HG03520 (cell line): ENCODE data around the gene AFG3L2.

Experiments used
- ATAC-seq: cut with Tn5 transposase; IDR thresholded peaks from one replicate; pipeline ENCODE4 v1.9.1; 2021; ENCODE audit warnings: mild to moderate bottlenecking, moderate library complexity; ENCODE audit not compliant: unreplicated experiment

The AFG3L2 gene

DNA sequence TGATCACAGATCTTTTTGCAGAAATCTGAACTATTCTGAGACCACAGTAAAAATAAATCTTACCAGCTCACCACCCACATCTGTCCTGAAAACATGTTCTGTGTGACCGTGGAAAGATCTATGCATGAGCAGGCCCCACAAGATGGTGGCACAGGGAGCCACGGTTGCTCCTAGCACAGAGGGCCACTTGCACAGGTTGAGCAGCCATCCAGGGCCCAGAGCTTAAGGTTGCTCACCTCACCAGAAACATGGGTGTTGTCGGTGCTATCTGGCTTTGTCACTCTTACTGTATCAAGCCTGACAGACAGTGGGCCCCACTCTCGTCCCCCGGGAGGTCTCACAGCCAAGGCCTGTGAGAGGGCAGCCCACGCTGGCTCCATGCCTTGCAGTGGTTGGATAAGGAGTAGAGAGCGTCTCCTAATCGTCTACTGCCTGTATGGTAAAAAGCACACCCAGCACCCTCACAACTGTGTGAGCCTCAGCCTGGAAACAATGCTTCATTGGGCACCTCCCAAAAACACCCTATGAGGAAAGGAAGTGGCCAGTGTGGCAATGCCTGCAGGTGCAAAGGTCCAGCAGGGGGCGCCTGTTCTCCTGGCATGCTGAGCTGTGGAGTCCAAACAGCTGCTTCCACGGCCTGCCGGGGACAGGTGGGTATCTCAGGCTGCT, 49.4 kb downstream of the AFG3L2 start:
- ATAC-seq = no peak

DNA sequence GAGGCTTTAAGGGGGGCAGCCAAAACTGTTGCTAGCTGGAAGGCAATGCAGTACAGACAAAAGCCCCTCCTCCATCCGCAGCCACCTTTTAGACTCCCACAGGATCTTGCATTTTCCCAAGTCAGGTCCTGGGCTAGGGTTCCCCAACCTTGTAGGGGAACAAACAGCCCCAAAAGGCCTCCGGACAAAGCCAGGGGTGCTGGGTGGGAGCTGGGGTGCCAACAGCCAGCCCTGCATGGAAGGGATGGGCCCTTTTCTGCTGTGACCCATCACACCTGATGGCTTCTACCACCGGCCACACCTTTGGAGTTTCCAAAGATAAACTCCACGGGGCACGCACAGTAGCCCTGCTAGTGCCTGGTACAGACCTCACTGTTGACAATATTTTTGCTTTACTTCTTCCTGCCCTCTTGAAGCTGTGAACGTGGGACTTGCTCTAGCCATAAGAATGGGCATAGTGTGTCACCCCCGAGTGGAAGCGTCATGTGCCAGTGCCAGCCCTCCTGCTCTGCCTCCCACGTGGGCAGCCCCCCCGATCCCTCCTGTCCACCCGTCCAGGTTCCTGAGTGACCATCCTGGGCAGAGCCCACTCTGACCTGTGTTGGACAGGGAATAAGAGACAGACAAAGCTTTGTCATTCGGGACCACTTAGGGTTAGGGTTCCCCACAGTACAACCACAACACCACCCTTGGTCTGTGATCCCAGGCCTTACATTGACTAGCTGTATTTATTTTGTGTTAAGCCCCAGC, 50.1 kb downstream of the AFG3L2 start:
- ATAC-seq = no peak

DNA sequence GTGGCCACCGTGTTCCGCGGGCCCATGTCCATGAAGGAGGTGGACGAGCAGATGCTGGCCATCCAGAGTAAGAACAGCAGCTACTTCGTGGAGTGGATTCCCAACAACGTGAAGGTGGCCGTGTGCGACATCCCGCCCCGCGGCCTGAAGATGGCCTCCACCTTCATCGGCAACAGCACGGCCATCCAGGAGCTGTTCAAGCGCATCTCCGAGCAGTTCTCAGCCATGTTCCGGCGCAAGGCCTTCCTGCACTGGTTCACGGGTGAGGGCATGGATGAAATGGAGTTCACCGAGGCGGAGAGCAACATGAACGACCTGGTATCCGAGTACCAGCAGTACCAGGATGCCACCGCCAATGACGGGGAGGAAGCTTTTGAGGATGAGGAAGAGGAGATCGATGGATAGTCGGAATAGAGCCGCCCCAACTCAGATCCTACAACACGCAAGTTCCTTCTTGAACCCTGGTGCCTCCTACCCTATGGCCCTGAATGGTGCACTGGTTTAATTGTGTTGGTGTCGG, 51.2 kb downstream of the AFG3L2 start:
- ATAC-seq = no peak

DNA sequence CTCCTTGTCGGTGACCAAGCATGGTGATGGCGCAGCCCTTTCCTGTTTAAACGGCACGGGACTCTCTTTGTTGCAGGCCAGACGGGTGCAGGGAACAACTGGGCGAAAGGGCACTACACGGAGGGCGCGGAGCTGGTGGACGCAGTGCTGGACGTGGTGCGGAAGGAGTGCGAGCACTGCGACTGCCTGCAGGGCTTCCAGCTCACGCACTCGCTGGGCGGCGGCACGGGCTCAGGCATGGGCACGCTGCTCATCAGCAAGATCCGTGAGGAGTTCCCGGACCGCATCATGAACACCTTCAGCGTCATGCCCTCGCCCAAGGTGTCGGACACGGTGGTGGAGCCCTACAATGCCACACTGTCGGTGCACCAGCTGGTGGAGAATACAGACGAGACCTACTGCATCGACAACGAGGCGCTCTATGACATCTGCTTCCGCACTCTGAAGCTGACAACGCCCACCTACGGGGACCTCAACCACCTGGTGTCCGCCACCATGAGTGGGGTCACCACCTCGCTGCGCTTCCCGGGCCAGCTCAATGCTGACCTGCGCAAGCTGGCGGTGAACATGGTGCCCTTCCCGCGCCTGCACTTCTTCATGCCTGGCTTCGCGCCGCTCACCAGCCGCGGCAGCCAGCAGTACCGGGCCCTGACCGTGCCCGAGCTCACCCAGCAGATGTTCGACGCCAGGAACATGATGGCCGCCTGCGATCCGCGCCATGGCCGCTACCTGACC, 51.9 kb downstream of the AFG3L2 start:
- no peak for ATAC-seq

DNA sequence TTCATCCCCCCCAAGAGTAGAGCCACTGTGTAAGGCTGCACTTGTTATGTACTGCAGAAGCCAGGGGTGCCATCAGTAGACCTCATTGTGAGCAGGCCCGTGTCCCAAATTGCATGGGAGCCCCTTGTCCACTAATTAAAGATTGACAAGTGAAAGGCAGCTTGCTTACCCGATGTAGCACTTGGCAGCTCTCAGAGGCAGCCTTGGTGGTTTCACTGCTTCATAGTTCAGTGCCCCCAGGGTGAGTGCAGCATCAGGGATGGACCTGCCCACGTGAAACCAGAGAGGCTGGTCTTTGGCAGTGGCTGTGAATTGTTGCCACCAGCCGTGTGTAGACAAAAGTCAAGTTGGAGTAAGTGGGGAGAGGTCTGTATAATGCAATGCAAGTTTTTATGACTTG, 55.7 kb downstream of the AFG3L2 start:
- no peak for ATAC-seq

DNA sequence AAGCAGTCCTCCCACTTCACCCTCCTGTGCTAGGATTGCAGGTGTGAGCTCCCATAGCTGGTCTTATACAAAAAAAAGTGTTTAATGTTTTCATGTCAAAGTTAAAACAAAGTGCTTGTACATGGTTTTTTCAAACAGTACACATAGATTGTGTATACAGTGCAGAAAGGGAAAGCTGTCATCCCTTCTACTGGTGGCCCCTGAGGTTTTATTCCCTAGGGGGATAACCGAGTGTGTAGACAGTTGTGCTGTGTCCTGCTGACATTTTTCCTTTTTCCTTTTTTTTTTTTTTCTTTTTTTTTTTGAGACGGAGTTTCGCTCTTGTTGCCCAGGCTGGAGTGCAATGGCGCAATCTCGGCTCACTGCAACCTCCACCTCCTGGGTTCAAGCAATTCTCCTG, 58.2 kb downstream of the AFG3L2 start:
- ATAC-seq = no peak

DNA sequence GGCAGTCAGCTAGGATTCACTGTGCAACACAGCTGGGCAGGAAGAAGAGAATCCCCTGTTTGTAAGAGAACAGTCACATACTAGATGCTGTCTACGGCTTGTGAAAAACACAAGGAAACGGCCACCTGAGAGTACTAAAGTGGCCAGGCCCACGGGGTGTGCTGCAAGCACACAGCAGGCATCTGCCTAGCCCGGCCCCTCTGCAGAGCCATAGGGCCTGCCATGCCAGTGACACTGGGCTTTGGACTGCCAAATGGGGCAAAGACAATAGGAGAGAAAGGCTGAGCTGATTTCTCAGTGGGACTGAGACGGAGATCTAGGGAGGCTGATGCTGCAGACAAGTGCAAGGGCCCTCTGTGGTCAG, 58.7 kb downstream of the AFG3L2 start:
- ATAC-seq = no peak

DNA sequence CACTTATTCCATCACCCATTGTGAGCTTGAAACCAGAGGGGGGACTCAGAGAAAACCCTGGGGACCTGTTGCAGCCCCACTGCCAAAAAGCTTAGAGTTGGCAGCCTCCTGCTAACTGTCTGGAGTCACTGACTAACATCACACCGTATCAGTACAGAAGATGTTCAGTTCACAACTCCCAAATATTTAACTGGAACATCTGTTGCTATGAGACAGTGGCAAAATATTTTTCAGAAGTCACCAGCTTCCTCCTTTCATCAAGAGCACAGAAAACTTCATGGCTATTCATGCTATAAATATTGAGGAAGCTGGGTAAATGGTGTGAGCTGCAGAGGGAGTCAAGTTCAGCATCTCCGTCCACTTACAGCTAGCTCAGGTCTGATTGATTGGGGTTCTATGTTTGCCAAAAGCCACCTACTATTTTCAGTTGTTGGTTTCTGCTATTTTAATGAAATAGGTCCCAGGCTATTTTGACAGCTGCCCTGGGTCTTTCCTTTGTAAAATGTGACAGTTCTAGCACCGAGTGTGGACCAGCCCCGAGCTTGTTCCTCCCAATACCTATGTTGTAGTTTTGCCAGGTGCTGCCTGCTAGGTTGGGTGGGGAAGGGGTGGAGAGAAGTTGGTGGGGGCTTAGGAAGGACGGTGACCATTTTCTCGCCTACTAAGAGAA, 59.2 kb downstream of the AFG3L2 start:
- no peak for ATAC-seq

DNA sequence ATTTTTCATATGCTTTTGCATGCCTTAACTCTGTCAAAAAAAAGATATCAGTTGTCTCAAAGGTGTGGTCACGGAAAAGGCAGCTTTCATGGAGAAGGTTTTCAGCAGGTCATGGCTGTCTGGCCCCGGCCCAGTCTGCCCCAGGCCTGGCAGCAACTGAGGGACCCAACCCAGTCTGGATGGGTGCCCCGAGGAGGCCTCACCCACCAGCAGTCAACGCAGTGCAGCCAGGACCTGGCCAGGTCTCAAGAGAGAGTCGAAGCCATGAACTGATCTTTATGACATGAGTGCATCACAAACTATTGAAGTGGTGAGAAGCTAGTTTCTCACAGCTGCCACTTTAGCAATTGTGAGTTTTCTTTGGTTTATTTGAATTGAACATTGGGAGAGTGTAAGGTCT, 61.1 kb downstream of the AFG3L2 start:
- no peak for ATAC-seq

DNA sequence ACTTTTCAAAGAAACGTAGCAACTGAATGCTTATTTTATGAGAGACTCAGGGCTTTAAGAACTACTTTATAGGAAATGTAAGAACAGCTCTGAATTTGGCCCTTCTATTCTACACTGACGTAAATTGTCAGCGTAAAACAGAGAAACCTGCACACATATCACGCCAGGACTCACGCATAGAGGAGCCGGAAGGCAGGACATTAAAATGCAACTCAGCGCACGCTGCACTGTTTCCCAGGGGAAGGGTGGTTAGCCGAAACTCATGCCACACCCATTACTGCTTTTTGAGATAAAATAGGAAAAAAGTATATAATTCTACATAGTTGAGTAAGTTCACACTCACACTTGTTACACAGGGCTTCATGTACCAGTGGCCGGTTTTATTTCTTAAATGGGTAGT, 61.5 kb downstream of the AFG3L2 start:
- ATAC-seq = no peak

DNA sequence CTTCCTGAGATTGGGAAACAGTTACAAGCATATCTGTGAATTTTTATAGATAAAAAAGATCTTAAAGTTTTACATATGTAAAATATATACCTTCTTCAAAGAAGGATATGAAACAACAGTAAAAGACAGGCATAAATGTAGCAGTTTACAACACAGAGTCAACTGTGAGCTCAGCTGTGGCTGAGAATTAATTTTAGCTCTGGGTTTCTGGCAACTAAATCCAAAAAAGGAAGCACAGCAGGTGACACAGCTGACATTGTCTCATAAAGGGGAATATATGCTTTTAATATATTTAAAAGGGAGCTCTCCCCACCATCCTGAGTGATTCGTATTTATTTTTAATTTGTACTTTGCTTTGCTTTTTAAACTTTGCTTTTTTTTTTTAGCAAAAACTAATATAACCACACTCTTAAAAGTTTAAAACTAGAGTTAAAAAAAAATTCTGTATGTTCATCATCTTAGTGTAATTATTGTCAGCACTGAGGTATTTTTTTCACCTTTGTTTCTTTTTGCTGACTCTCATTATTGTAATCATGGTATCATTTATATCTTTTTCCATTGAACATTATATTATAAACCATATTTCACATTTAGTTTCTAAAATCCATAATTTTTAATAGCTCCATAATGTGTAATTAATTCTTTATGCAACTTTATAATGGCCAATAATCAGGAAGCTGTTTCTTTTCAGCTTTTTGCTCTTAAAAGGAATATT, 62.3 kb downstream of the AFG3L2 start:
- no peak for ATAC-seq

DNA sequence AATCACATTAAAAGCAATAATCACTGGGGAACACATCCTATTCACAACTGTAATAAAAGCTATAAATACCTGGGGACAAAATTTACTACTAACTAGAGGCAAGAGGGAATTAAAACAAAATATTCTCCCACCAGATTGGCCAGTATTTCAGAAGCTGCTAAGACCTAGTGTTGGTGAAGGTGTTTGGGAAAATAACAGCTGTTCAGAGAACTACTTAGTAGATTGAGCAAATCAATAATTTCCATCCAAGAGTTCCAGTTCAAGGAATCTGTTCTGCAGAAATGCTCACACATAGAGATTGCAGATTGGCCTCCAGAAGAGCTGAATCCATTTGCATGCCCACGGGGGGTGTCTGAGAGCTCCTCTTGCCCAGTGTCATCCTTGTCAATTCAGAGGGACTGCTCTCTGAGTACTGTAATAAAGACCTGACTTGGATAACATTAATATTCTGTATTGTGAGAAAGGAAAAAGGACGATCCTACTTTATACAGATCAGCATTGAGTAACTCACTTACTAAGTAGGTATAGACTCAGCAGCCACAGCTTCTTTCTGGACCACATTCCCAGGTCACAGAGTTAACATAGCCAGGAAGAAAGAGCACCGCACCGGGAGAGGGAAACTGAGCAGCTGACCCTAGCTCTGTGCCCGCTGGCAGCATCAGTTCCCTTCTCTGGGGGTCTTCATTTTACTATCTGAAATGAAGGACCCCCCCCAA, 63.3 kb downstream of the AFG3L2 start:
- ATAC-seq = no peak

DNA sequence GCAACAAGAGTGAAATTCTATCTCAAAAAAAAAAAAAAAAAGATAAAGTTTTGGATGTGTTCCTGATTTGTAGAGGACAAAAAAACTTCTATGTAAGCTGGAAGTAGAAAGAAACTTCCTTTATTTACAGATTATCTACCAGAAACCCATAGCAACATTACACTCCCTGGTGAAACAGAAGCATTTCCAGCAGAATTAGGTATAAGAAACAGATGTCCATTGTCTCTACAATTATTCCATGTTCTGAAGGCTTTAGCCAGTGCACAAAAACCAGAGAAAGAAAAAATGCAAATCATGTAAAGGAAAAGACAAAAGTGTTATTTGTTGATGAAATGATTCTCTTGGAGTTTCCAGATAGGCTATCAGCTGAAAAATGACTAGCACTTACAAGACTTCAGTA, 64.1 kb downstream of the AFG3L2 start:
- no peak for ATAC-seq

DNA sequence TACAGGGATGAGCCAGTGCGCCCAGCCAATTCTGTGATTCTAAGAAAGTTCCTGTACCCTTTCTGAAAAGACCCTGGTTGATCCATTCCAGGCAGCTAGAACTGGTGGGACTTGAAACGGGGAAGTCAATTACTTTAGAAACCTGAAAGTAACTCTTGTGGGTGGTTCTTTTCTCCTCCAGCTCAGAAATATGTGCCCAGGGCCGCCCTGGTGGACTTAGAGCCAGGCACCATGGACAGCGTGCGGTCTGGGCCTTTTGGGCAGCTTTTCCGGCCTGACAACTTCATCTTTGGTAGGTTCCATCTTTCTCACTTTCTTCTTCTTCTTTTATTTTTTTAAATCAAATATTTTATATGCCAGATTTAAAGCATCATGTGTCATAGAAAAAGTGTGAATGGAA, 66.3 kb downstream of the AFG3L2 start:
- no peak for ATAC-seq

DNA sequence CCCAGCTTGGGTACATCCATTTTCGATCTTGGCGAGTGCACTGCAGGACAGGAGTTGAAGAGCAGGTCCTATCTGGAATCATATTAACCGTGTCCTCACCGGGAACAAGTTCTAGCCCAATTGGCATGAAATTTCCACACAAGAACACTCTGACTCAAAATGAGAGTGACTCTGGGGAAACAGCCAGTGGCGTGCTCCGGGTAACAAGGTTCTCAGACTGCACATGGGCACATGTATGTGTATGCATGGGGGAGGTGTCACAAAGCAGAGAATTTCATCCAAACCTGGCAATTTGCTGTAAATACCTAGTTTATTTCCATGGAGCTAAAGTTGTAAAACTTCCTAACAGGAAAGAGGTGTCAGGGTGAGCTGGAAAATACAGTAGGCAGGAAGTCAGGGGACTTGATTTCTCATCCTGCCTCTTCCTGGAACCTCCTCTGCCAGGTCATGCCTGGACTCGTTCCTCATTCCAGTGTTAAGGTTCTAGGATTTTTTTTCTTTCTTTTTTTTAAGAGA, 67.3 kb downstream of the AFG3L2 start:
- ATAC-seq = no peak

DNA sequence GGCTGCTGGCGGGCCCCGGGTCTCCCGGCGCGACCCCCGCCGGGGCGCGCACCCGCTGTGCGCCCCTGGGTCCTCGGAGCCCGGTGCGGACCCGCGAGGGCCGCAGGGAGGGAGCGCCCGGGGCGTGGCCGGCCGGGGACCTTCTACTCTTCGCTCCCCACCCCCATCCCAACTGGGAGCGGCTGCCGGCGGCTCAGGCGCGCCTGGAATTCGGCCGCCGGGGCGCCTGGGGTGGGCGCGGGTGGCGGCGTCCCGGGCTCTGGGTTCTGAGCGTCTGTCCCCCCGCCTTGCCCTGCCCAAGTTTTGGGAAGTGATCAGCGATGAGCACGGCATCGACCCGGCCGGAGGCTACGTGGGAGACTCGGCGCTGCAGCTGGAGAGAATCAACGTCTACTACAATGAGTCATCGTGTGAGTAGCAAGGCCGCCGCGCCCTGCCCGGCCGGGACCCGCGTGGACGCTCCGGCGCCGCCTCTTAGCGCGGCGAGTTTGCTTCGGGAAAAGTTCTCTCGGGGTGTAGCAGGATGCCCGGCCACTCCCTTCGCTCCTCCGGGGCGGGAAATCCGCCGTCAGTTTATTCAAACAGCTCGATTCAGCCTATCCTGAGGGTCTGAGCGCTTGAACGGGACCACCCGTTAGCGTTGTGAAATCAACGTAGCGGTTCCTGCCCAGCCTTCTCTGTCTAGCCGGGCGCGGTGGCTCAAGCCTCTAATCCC, 68.5 kb downstream of the AFG3L2 start:
- ATAC-seq = peak; percentile 61

DNA sequence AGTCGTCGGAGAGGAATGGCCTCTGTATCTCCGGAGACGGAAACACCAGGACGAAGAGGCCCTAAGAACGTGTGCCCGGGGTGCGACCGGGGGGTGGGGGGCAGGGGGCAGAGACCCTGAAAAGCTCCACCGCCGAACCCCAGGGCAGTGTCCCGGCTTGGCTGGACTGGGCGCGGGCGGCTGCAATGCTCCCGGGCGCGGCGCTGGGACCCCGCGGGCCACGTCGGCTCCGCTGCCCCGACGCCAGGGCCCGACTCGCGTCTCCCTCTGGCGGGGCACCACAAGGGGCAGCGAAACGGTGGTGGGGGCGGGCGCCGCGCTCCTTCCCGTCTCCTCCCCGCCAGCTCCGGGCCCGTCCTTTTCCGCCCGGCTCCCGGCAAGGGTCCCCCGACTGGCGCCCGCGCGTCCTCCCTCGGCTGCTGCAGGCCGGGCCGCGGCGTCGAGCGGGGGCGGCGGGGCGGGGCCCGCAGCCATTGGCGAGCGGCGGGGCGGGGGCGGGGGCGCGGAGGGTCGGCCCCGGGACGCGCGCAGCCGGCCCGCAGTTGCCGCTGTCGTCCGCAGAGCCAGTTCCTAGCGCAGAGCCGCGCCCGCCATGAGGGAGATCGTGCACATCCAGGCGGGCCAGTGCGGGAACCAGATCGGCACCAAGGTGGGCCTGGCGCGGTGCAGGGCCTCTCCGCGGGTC, 69.2 kb downstream of the AFG3L2 start, which contains the start of gene TUBB6:
Gene TUBB6, plus strand, starts transcription at position 541 of the 685 bp plus-strand sequence. Its CDS starts 52 bp downstream, at position 593.
- ATAC-seq = peak; percentile 42
